ENCODE results near the gene CANT1. TPM values are rescaled to one million over a fixed set of nuclear protein-coding genes. Genes with fewer than 3 reads are reported as not detected.

Gene CANT1
- total RNA-seq, 1 donor: 49.2 TPM

DNA sequence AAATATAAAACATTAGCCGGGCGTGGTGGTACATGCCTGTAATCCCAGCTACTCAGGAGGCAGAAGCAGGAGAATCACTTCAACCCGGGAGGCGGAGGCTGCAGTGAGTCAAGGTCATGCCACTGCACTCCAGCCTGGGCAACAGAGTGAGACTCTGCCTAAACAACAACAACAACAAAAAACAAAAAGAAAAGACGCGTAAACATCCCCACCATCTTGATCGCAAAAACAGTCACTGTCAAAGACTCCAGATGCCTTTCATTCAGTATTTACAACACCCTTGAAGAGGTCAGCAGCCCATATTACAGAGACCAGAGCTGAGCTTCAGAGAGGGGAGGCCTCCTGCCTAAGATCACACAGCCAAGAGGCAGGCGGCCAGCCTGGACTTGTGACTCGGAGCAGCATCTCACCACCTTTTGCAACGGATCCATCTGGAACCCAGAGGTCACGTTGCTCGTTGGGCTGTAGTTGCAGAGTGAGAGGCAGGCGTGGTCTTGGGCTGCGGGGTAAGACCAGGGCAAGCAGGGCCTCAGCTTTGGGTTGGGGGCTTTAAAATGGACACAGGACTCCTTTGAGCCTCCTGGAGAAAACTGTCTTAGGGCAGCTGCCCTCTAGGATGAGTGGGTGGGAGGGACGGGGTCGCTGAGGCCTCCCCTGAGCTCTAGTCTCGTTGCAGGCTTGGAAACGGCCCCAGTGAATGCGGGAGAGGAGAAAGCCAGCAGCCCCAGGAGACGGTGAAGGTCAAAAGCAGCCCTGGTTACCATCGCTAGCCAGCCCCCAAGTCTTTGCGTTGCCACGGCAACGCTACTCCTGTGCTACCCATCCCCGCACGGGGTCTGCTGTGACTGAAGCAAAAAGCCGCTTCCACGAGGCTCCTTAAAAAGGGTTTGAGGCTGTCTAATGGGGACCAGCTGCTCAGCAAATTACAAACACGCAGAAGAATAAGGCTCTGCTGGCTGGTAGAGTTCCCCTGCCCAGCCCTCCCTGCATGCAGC lies 55.9 kb downstream of the CANT1 start:
- peak; percentile 72 for DNase-seq (ENCODE audit: insufficient read length, low spot score, missing footprints)
- Histone ChIP-seq H3K4me1 (ENCODE audit: insufficient read depth, low read length) (peaks cover 14% of the 10 kb centered on the region), H3K9me3 (ENCODE audit: low read depth, low read length) (peaks cover 10% of the 10 kb centered on the region), H3K79me2 (ENCODE audit: insufficient read depth, low read length) (no peaks in the 10 kb centered on the region), H3K4me2 (ENCODE audit: insufficient read depth, low read length) (no peak overlapping the region), H3K36me3 (ENCODE audit: insufficient read depth, low read length) (no peaks in the 10 kb centered on the region), H3K4me3 (ENCODE audit: insufficient read depth, low read length) (no peak overlapping the region), H4K20me1 (ENCODE audit: insufficient read depth, low read length) (no peaks in the 10 kb centered on the region), H3K27me3 (ENCODE audit: insufficient read depth, low read length) (no peaks in the 10 kb centered on the region), H3K27ac (ENCODE audit: low read depth, low read length) (no peak overlapping the region), H2AFZ (ENCODE audit: low read length) (no peak overlapping the region)
- TF ChIP-seq, protein P1, sequence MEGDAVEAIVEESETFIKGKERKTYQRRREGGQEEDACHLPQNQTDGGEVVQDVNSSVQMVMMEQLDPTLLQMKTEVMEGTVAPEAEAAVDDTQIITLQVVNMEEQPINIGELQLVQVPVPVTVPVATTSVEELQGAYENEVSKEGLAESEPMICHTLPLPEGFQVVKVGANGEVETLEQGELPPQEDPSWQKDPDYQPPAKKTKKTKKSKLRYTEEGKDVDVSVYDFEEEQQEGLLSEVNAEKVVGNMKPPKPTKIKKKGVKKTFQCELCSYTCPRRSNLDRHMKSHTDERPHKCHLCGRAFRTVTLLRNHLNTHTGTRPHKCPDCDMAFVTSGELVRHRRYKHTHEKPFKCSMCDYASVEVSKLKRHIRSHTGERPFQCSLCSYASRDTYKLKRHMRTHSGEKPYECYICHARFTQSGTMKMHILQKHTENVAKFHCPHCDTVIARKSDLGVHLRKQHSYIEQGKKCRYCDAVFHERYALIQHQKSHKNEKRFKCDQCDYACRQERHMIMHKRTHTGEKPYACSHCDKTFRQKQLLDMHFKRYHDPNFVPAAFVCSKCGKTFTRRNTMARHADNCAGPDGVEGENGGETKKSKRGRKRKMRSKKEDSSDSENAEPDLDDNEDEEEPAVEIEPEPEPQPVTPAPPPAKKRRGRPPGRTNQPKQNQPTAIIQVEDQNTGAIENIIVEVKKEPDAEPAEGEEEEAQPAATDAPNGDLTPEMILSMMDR (IDR thresholded peaks at IDR 0.05; ENCODE audit: extremely low read depth, low read depth, low read length): no peak

- Histone ChIP-seq H4K20me1 (ENCODE audit: insufficient read depth, low read length) (no peaks in the 10 kb centered on the region), H3K36me3 (ENCODE audit: insufficient read depth, low read length) (no peaks in the 10 kb centered on the region), H3K27me3 (ENCODE audit: insufficient read depth, low read length) (no peaks in the 10 kb centered on the region), H3K4me1 (ENCODE audit: insufficient read depth, low read length) (peaks cover 14% of the 10 kb centered on the region), H3K9me3 (ENCODE audit: low read depth, low read length) (peaks cover 10% of the 10 kb centered on the region), H3K27ac (ENCODE audit: low read depth, low read length) (no peak overlapping the region), H3K4me2 (ENCODE audit: insufficient read depth, low read length) (no peak overlapping the region), H3K4me3 (ENCODE audit: insufficient read depth, low read length) (no peak overlapping the region), H2AFZ (ENCODE audit: low read length) (no peak overlapping the region), H3K79me2 (ENCODE audit: insufficient read depth, low read length) (no peaks in the 10 kb centered on the region)
- TF ChIP-seq, protein P1 (IDR thresholded peaks at IDR 0.05; ENCODE audit: extremely low read depth, low read depth, low read length): no peak
- no peak for DNase-seq (ENCODE audit: insufficient read length, low spot score, missing footprints)
Measured at GRCh38 chr17:78952706-78953105, 56.9 kb downstream of the CANT1 start.

DNA sequence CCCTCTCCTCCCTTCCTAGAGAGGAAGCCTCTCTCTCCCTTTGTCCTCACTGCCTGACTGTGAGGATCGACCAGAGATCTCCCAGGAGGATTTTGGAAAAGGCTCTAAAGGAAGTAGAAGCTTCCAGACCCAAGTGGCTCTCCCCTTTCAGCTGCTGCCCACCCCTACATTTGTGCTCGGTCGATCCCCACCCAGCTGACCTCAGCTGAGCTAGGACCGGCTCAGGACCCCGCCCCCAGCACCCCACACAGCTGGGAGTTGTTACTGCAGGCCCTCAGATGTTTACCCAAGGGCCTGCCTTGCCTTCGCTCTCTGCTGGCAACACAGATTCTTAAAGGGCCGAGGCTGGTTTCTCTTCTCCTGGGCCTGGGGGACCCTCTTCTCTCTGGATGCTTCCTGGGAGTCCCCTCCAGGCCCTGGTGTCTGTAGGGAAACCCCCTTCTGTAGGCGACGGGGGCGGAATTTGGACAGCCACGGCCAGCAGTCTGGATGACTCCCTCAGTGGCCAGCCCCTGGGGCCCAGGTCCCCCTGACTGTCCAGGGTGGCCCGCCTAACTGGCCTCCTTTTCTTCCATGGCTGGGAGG lies 57.5 kb downstream of the CANT1 start:
- Histone ChIP-seq H3K36me3 (ENCODE audit: insufficient read depth, low read length) (no peaks in the 10 kb centered on the region), H3K27me3 (ENCODE audit: insufficient read depth, low read length) (no peaks in the 10 kb centered on the region), H3K4me3 (ENCODE audit: insufficient read depth, low read length) (no peak overlapping the region), H2AFZ (ENCODE audit: low read length) (peak overlapping the region; percentile 74), H3K4me2 (ENCODE audit: insufficient read depth, low read length) (no peak overlapping the region), H3K4me1 (ENCODE audit: insufficient read depth, low read length) (peaks cover 12% of the 10 kb centered on the region), H3K9me3 (ENCODE audit: low read depth, low read length) (peaks cover 10% of the 10 kb centered on the region), H3K27ac (ENCODE audit: low read depth, low read length) (no peak overlapping the region), H4K20me1 (ENCODE audit: insufficient read depth, low read length) (no peaks in the 10 kb centered on the region), H3K79me2 (ENCODE audit: insufficient read depth, low read length) (no peaks in the 10 kb centered on the region)
- TF ChIP-seq, protein P1 (IDR thresholded peaks at IDR 0.05; ENCODE audit: extremely low read depth, low read depth, low read length): no peak
- DNase-seq (ENCODE audit: insufficient read length, low spot score, missing footprints): peak; percentile 74

DNA sequence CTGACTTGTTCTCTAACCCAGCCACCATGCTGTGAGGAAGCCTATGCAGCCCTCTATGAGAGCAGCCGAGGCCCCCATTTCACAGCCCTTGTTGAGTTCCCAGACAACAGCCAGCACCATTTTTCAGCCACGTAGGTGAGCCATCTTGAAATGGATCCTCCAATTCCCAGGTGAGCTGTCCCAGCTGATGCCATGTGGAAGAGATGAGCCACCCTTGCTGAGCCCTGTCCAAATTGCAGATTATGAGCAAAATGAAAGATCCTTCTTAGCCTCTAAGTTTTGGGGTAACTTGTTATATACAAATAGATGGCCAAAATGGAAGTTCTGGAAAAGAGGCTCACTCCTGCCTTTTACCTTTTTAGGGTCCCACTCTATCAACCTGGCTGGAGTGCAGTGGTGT lies 58.7 kb downstream of the CANT1 start:
- no peaks in the 10 kb centered on the region for H3K27me3 ChIP-seq (ENCODE audit: insufficient read depth, low read length)
- no peaks in the 10 kb centered on the region for H3K79me2 ChIP-seq (ENCODE audit: insufficient read depth, low read length)
- DNase-seq (ENCODE audit: insufficient read length, low spot score, missing footprints): peak; percentile 18
- H3K9me3 ChIP-seq (ENCODE audit: low read depth, low read length): peaks cover 10% of the 10 kb centered on the region
- TF ChIP-seq, protein P1 (IDR thresholded peaks at IDR 0.05; ENCODE audit: extremely low read depth, low read depth, low read length): no peak
- H3K36me3 ChIP-seq (ENCODE audit: insufficient read depth, low read length): no peaks in the 10 kb centered on the region
- no peak overlapping the region for H3K4me2 ChIP-seq (ENCODE audit: insufficient read depth, low read length)
- H2AFZ ChIP-seq (ENCODE audit: low read length): no peak overlapping the region
- no peak overlapping the region for H3K4me3 ChIP-seq (ENCODE audit: insufficient read depth, low read length)
- peaks cover 5% of the 10 kb centered on the region for H3K4me1 ChIP-seq (ENCODE audit: insufficient read depth, low read length)
- no peaks in the 10 kb centered on the region for H4K20me1 ChIP-seq (ENCODE audit: insufficient read depth, low read length)
- H3K27ac ChIP-seq (ENCODE audit: low read depth, low read length): no peak overlapping the region
